HCT116 (cell line): ENCODE measurements around the gene MBNL2. TPM values are rescaled to one million over a fixed set of nuclear protein-coding genes. Genes with fewer than 3 reads are reported as not detected.

Experiments used
- ATAC-seq: fragments of 200-7000 bp; cut with Tn5 transposase; 2 replicates; pipeline ENCODE4 v1.9.1; 2020; ENCODE audit warnings: mild to moderate bottlenecking, moderate library complexity
- BruUV-seq: library from RNA; stranded (reverse); fragments of 400-500 nt; replicated peaks from 2 replicates; lab custom pipeline; 2021; lab: Mats Ljungman, UMichigan
- CTCF ChIA-PET: fragments of 300-600 bp; sonication (Branson Sonifier 250); formaldehyde crosslinking; loops from one replicate; lab custom pipeline; 2021; ENCODE audit warnings: antibody characterized with exemption; lab: Charles Lee
- POLR2A ChIA-PET: fragments of 300-600, 350-600 bp; sonication (Branson Sonifier 250); formaldehyde crosslinking; loops from one replicate; lab custom pipeline; 2021; ENCODE audit warnings: antibody characterized with exemption; lab: Charles Lee
- RAD21 ChIA-PET, 2 experiments: fragments of 300-600 bp; sonication (Branson Sonifier 250); formaldehyde crosslinking; loops; one replicate each; lab custom pipeline; 2023; ENCODE audit warnings: low total read pairs in 2 of 2; ENCODE audit not compliant: uncharacterized antibody in 2 of 2, unreplicated experiment in 2 of 2, low non-redundant PET in 1 of 2; lab: Charles Lee
- DNase-seq: peaks from one replicate; pipeline ENCODE4 v3.0.0-alpha.2; 2010; ENCODE audit warnings: low read depth, low spot score
- H2AFZ ChIP-seq: fragments of 200-600 bp; shearing (Covaris generic), sonication (generic); 2 replicates; pipeline ENCODE4 v1.6.1; 2017; ENCODE audit warnings: low read depth, mixed run types, mixed read lengths, antibody characterized with exemption, low read length; ENCODE audit not compliant: poor library complexity, severe bottlenecking
- H3K27ac ChIP-seq: 2 replicates; pipeline ENCODE4 v1.5.1; 2012; ENCODE audit warnings: low read depth, low read length
- H3K27me3 ChIP-seq: fragments of 200-600 bp; sonication (generic); 2 replicates; pipeline ENCODE4 v1.6.1; 2016; ENCODE audit warnings: mixed run types, low read length, mixed read lengths; ENCODE audit not compliant: insufficient read depth
- H3K36me3 ChIP-seq, 2 experiments: fragments of 200-500 bp in 1 of 2; fragments of 200-600 bp in 1 of 2; sonication (Bioruptor generic) in 1 of 2; sonication (generic) in 1 of 2; 2 replicates each; pipeline versions ENCODE4 v1.5.1 to v1.6.1; 2014 to 2016; ENCODE audit warnings: low read length in 2 of 2, inconsistent platforms in 1 of 2, mixed read lengths in 1 of 2, mixed run types in 1 of 2; ENCODE audit not compliant: insufficient read depth in 2 of 2, control insufficient read depth in 1 of 2
- H3K4me1 ChIP-seq, 2 experiments: fragments of 200-600 bp in 1 of 2; sonication (generic) in 1 of 2; 2 replicates each; pipeline versions ENCODE4 v1.5.1 to v1.6.1; 2012 to 2017; ENCODE audit warnings: low read length in 2 of 2, inconsistent platforms in 1 of 2, mild to moderate bottlenecking in 1 of 2, mixed read lengths in 1 of 2, mixed run types in 1 of 2, moderate library complexity in 1 of 2; ENCODE audit not compliant: insufficient read depth in 2 of 2, control insufficient read depth in 1 of 2
- H3K4me2 ChIP-seq: fragments of 200-600 bp; sonication (generic); 2 replicates; pipeline ENCODE4 v1.6.1; 2017; ENCODE audit warnings: mixed run types, low read length, mixed read lengths
- H3K4me3 ChIP-seq, 2 experiments: fragments of 200-600 bp in 1 of 2; sonication (generic) in 1 of 2; replicated peaks in 1 of 2; 2 replicates each; pipeline ENCODE4 v1.5.1; 2011 to 2016; ENCODE audit warnings: low read length in 2 of 2, control low read depth in 1 of 2, low read depth in 1 of 2, mild to moderate bottlenecking in 1 of 2, mixed read lengths in 1 of 2, mixed run types in 1 of 2
- H3K79me2 ChIP-seq: fragments of 200-600 bp; sonication (generic); 2 replicates; pipeline ENCODE4 v1.6.1; 2017; ENCODE audit warnings: mild to moderate bottlenecking, mixed run types, low read length, moderate library complexity, mixed read lengths; ENCODE audit not compliant: insufficient read depth
- H3K9ac ChIP-seq: fragments of 200-600 bp; sonication (generic); 2 replicates; pipeline ENCODE4 v1.6.1; 2016; ENCODE audit warnings: low read length, mixed read lengths
- H3K9me2 ChIP-seq: fragments of 200-600 bp; sonication (generic), shearing (Covaris generic); 2 replicates; pipeline ENCODE4 v1.6.1; 2017; ENCODE audit warnings: mixed run types, mild to moderate bottlenecking, moderate library complexity; ENCODE audit not compliant: insufficient read depth
- H3K9me3 ChIP-seq, 2 experiments: fragments of 200-500 bp in 1 of 2; fragments of 200-600 bp in 1 of 2; sonication (Bioruptor generic) in 1 of 2; sonication (generic) in 1 of 2; 2 replicates each; pipeline ENCODE4 v1.6.1; 2014 to 2017; ENCODE audit warnings: low read length in 2 of 2, mixed read lengths in 2 of 2, inconsistent platforms in 1 of 2, low read depth in 1 of 2, mild to moderate bottlenecking in 1 of 2, mixed run types in 1 of 2, moderate library complexity in 1 of 2; ENCODE audit not compliant: control insufficient read depth in 1 of 2, insufficient read depth in 1 of 2
- H4K20me1 ChIP-seq: fragments of 200-600 bp; sonication (generic), shearing (Covaris generic); 2 replicates; pipeline ENCODE4 v1.6.1; 2017; ENCODE audit warnings: mixed run types, mild to moderate bottlenecking, moderate library complexity; ENCODE audit not compliant: insufficient read depth
- EZH2 ChIP-seq: fragments of 200-600 bp; sonication (generic); IDR thresholded peaks from 2 replicates; pipeline ENCODE4 v1.6.1; 2017; ENCODE audit warnings: antibody characterized with exemption, mixed run types
- EZH2phosphoT487 ChIP-seq: fragments of 200-600 bp; IDR thresholded peaks from 2 replicates; pipeline ENCODE4 v1.6.1; 2018; ENCODE audit warnings: antibody characterized with exemption, borderline replicate concordance
- FOSL1 ChIP-seq: IDR thresholded peaks from 2 replicates; pipeline ENCODE4 v1.6.1; 2012; ENCODE audit warnings: low read depth
- JUND ChIP-seq: IDR thresholded peaks from 2 replicates; pipeline ENCODE4 v1.6.1; 2012
- POLR2AphosphoS5 ChIP-seq: IDR thresholded peaks from 2 replicates; pipeline ENCODE4 v1.6.1; 2011; ENCODE audit warnings: mild to moderate bottlenecking, low read depth, low read length, moderate library complexity
- RAD21 ChIP-seq: IDR thresholded peaks from 2 replicates; pipeline ENCODE4 v1.6.1; 2012; ENCODE audit warnings: low read depth, mild to moderate bottlenecking
- SRF ChIP-seq: IDR thresholded peaks from 2 replicates; pipeline ENCODE4 v1.6.1; 2012; ENCODE audit warnings: low read depth
- TCF7L2 ChIP-seq: IDR thresholded peaks from 2 replicates; pipeline ENCODE4 v1.7.0; 2011; ENCODE audit warnings: borderline replicate concordance, inconsistent platforms; ENCODE audit not compliant: insufficient read depth, insufficient read length; ENCODE audit errors: extremely low read depth
- YY1 ChIP-seq: IDR thresholded peaks from 2 replicates; pipeline ENCODE4 v1.6.1; 2011; ENCODE audit warnings: low read length, low read depth, moderate library complexity, mild to moderate bottlenecking; ENCODE audit not compliant: insufficient replicate concordance; ENCODE audit errors: extremely low read depth
- ZNF274 ChIP-seq: fragments of 200-500 bp; sonication (Bioruptor generic); IDR thresholded peaks from 2 replicates; pipeline ENCODE4 v1.6.1; 2014; ENCODE audit warnings: mild to moderate bottlenecking, low read depth, low read length, inconsistent platforms
- intact Hi-C: fragments of 100-400 bp; cut with micrococcal nuclease; formaldehyde crosslinking; loops from 2 replicates; pipeline ENCODE4 v1.10.0; 2022
- total RNA-seq: library from RNA; stranded (reverse); gene quantifications from one replicate; pipeline ENCODE4 v1.2.1, GENCODE V29; 2021; ENCODE audit not compliant: unreplicated experiment
- TF ChIP-seq, protein P1 (sequence below), 3 experiments: fragments of 200-600 bp in 1 of 3; sonication (generic) in 1 of 3; IDR thresholded peaks in 2 of 3; conservative IDR thresholded peaks in 1 of 3; 2 replicates each; pipeline ENCODE4 v1.5.1; 2012 to 2017; ENCODE audit warnings: low read depth in 2 of 3, low read length in 2 of 3, antibody characterized with exemption in 1 of 3, borderline replicate concordance in 1 of 3, control low read depth in 1 of 3, mild to moderate bottlenecking in 1 of 3, mixed read lengths in 1 of 3, mixed run types in 1 of 3, moderate library complexity in 1 of 3; ENCODE audit not compliant: insufficient read depth in 1 of 3
- TF ChIP-seq, protein P2 (sequence below): IDR thresholded peaks from 2 replicates; pipeline ENCODE4 v1.6.1; 2012
- TF ChIP-seq, protein P3 (sequence below): IDR thresholded peaks from 2 replicates; pipeline ENCODE4 v1.6.1; 2012; ENCODE audit warnings: low read depth
- TF ChIP-seq, protein P4 (sequence below): IDR thresholded peaks from 2 replicates; pipeline ENCODE4 v1.6.1; 2012

MBNL2 gene
- total RNA-seq, 1 experiment from 2014 or later, result 73.9 TPM

DNA sequence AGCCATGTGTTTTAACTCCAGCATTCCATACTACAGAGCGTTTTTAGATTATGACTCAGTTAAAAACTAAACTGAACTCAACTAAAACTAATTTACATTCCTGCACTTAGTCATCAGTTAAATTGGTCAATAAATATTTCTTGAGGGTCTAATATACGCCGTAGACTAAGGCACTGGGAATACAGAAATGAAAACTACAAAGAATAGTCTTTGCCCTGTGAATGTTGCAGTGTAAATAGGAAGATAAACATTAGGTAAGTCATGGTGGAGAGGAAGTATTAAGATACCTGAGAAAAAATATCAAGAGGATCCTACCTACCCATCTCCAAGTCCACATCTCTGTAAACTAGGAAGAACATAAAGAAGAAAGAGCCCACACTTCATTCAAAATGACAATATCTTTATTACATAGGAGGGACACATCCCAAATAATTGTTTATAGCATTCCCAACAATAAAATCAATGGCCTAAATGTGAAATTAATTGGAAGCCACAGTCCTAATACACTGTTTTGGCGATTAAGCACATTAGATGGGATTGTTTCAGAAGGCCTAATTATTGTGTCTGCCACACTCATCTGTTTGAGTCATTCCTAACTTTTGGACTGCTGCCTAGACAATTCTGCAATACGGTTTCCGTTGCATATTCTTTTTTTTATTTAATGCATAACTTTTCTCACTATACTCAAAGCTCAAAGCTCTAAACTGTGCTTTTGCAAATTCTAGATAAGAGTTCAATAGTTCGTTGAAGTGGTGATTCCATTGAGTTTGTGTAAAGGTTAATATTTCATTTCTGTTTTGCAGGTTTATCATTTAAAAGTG lies 52.9 kb downstream of the MBNL2 start (continued):
- TF ChIP-seq, protein P1, sequence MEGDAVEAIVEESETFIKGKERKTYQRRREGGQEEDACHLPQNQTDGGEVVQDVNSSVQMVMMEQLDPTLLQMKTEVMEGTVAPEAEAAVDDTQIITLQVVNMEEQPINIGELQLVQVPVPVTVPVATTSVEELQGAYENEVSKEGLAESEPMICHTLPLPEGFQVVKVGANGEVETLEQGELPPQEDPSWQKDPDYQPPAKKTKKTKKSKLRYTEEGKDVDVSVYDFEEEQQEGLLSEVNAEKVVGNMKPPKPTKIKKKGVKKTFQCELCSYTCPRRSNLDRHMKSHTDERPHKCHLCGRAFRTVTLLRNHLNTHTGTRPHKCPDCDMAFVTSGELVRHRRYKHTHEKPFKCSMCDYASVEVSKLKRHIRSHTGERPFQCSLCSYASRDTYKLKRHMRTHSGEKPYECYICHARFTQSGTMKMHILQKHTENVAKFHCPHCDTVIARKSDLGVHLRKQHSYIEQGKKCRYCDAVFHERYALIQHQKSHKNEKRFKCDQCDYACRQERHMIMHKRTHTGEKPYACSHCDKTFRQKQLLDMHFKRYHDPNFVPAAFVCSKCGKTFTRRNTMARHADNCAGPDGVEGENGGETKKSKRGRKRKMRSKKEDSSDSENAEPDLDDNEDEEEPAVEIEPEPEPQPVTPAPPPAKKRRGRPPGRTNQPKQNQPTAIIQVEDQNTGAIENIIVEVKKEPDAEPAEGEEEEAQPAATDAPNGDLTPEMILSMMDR (IDR thresholded peaks at IDR 0.05 in 2 of 3, conservative IDR thresholded peaks at IDR 0.05 in 1 of 3; ENCODE audit: borderline replicate concordance in 1 of 3, insufficient read depth in 1 of 3, low read depth in 2 of 3, low read length in 2 of 3), result no peak

DNA sequence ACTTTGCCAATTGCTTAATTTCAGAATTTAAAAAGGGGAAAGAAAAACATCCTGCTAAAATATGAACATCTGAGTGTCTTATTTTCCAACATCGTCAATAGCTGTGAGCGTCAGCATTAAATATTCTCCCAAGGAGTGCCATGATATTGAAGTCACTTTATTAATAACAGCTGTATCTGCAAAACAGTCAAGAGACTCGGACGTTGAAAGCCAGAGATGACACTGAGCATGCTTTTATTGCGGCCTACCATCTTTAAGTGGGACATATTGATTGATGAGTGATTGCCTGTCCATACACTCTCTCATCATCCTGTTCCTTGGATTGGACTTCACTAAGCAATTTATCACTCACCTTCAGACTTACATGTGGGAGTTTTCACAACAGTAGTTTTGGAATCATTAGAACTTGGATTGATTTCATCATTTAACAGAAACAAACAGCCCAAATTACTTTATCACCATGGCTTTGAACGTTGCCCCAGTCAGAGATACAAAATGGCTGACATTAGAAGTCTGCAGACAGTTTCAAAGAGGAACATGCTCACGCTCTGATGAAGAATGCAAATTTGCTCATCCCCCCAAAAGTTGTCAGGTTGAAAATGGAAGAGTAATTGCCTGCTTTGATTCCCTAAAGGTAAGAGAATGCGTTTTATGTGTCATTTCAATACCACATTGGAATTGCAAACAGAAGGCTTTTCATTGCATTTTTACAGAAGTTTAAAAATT lies 53.8 kb downstream of the MBNL2 start:
- Histone ChIP-seq H3K4me2 (peak overlapping the region; percentile 51), H3K27ac (peak overlapping the region; percentile 100), H3K79me2 (peaks cover 63% of the 10 kb centered on the region), H3K9ac (peak overlapping the region; percentile 49; the same call in 1 of the 2 replicates), H3K27me3 (no peaks in the 10 kb centered on the region), H3K4me1 (peaks cover 90 to 96% of the 10 kb centered on the region in 2 experiments), H2AFZ (no peak overlapping the region), H3K36me3 (peaks cover 0 to 8% of the 10 kb centered on the region in 2 experiments; a peak in 2 of 4 replicates), H4K20me1 (no peaks in the 10 kb centered on the region), H3K9me2 (no peaks in the 10 kb centered on the region), H3K9me3 (no peaks in the 10 kb centered on the region), H3K4me3 (no peak overlapping the region)
- no peak for ATAC-seq
- RAD21 ChIA-PET, result no interaction called here
- BruUV-seq, result TSS peak; percentile 45
- DNase-seq, result no peak
- intact Hi-C loops, result loop anchor here (2.0 to 5.0 kb wide), 2 partner anchors 19 to 66 kb away; no protein-coding TSS in a partner anchor
- POLR2A ChIA-PET, result interaction anchor here (1.1 to 1.5 kb wide), 2 partner anchors 9 to 19 kb away, joined by 3 to 5 read pairs; no protein-coding TSS in a partner anchor
- TF ChIP-seq POLR2AphosphoS5 (no peak), EZH2 (no peak), JUND (no peak), TCF7L2 (no peak), YY1 (no peak), FOSL1 (no peak; the same call in 1 of the 2 replicates), RAD21 (no peak), EZH2phosphoT487 (no peak), SRF (no peak), ZNF274 (no peak)
- TF ChIP-seq, protein P2, sequence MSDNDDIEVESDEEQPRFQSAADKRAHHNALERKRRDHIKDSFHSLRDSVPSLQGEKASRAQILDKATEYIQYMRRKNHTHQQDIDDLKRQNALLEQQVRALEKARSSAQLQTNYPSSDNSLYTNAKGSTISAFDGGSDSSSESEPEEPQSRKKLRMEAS, result no peak
- TF ChIP-seq, protein P3, sequence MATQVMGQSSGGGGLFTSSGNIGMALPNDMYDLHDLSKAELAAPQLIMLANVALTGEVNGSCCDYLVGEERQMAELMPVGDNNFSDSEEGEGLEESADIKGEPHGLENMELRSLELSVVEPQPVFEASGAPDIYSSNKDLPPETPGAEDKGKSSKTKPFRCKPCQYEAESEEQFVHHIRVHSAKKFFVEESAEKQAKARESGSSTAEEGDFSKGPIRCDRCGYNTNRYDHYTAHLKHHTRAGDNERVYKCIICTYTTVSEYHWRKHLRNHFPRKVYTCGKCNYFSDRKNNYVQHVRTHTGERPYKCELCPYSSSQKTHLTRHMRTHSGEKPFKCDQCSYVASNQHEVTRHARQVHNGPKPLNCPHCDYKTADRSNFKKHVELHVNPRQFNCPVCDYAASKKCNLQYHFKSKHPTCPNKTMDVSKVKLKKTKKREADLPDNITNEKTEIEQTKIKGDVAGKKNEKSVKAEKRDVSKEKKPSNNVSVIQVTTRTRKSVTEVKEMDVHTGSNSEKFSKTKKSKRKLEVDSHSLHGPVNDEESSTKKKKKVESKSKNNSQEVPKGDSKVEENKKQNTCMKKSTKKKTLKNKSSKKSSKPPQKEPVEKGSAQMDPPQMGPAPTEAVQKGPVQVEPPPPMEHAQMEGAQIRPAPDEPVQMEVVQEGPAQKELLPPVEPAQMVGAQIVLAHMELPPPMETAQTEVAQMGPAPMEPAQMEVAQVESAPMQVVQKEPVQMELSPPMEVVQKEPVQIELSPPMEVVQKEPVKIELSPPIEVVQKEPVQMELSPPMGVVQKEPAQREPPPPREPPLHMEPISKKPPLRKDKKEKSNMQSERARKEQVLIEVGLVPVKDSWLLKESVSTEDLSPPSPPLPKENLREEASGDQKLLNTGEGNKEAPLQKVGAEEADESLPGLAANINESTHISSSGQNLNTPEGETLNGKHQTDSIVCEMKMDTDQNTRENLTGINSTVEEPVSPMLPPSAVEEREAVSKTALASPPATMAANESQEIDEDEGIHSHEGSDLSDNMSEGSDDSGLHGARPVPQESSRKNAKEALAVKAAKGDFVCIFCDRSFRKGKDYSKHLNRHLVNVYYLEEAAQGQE, result no peak
- TF ChIP-seq, protein P4, sequence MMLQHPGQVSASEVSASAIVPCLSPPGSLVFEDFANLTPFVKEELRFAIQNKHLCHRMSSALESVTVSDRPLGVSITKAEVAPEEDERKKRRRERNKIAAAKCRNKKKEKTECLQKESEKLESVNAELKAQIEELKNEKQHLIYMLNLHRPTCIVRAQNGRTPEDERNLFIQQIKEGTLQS, result no peak
- CTCF ChIA-PET, result interaction anchor here (1.0 to 2.1 kb wide), 2 partner anchors 69 to 166 kb away, joined by 3 to 5 read pairs; no protein-coding TSS in a partner anchor
